Mesenteric fat pad (tissue), 1 donor: ENCODE measurements around the gene ZMIZ1. TPM values are rescaled to one million over a fixed set of nuclear protein-coding genes. Genes with fewer than 3 reads are reported as not detected.

Experiments
- DNase-seq: peaks from one replicate; pipeline ENCODE4 v3.0.0-alpha.2; 2020; ENCODE audit warnings: low spot score
- total RNA-seq: library from RNA; stranded (reverse); fragmentation: NEBNext Ultra II Directional; extraction: Animal tissue kit (Norgen Biotek cat#: 25700); gene quantifications from one replicate; pipeline ENCODE4 v1.2.1, GENCODE V29; 2021
- donor health status: DM: yes; HTN: yes; CAD: no.

ZMIZ1 gene
- total RNA-seq, 1 donor from 2014 or later: 81.1 TPM

GRCh38 chr10:79065091-79065551, 3.6 kb upstream of the ZMIZ1 start:
- DNase-seq: no peak

DNA sequence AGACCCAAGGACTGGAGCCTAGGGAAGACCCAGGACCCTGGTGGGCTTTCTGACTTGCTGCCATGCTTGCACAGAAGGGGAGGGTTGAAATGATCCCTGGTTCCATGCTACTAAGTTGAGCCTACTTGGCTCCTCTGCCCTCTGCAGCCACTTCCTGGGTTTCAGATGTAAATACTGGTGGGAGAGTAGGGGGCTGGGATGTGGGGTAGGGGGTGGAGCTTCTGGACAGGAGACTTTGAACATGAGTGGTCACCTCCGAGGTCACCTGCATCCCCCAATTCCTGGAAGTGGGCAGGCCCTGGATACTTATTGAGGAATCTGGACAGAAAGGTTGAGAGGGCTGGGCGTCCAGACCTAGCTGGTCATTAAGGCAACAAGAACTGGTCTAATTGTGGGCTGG, 2.9 kb upstream of the ZMIZ1 start:
- no peak for DNase-seq

DNA sequence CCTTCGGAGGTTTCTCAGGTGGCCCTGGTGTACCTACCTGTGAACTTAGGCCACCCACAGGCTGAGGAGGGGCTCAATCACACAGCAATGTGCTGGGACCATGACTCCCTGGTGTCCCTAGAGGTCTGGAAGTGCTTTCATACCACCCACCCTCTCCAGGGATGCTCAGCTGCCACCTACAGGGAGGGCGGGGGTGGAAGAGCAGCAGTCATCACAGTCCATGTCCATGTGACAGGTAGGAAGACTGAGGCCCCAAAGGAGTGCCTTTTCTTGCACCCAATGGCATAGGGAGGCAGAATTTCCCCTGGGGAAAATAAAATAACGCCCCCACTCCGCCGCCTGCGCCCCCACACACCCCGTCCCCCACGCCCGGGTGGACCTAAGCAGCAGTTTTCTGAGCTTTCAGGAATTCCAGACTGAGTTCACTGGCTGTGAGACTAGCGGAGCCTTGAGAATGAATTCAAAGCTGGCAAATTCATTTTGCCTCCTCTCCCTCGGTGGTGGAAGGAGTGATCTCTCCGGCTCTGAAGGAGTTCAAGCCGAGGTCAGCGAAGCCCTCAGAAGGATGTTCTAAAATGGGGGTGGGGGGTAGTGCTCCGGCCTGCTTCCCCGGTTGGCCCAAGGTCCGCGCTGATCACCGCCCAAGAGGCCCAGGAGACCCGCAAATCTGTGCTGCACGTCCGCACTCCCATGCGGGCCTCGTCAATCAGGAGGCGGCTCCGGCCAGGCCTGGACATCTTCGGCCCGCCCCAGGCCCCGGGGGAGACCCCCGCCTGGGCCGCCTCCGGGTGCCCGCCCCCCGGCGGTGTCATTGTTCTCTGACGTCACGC, 2.1 kb upstream of the ZMIZ1 start:
- no peak for DNase-seq

DNA sequence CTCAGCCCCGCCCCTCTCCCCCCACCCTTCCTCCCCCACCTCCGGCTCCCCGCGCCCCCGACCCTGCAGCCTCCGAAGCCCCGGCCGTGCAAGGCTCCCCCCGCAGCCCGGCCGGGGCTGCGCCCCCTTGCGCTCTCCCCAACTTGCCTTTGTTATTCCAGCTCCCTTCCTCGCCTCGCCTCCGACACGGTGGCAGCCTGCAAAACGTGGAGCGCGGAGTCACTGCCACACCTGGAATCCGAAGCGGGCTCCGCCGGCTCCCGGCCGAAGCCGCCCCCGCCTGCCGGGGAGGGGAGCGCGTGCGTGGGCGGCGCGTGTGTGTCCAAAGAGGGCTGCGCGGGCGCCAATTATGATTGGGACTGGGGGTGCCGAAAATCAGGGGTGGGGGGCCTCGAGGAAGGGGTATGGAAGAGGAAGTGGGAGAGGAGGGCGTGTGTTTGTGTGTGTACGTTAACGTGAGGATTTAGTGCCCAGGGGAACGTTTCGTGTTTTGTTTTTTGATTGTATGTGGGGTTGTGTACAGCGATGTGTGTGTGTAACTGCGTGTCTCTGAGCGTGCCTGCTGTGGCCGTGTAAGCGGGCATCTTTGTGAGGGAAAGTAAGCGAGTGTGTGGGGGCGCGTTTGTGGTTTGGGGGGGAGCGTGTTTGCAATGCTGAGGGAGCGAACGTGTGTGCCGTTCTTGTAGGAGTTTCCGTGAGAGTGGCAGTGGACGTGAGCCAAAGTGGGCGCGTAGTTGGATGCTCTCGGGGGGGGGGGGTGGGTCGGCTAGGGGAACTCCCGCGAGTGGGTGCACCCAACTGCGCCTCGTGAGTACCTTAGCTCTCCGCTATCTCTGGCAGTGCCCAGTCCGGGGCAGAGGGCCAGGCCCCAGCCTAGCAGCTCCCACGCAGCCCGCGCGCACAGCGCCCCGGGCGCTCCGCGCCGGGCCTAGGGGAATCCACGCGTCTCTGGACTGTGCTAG, 1.2 kb upstream of the ZMIZ1 start:
- DNase-seq: peak; percentile 96

DNA sequence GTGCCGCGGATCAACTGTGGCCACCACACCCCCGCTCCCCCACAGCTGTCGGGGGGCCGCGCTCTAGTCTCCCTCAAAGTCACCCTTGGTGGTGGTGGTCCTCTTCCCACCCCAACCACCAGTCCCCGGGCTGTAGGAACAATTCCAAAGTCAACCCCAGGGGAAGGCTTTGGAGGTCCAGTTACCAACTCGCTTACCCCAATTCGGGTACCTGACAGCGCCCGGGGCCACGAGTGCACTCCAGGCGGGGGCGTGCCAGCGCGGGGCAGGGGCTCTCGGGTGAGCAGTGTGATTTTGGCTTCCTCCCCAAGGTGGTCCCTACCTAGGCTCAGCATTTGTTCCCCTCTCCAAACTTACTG, 584 bp upstream of the ZMIZ1 start:
- DNase-seq: no peak

DNA sequence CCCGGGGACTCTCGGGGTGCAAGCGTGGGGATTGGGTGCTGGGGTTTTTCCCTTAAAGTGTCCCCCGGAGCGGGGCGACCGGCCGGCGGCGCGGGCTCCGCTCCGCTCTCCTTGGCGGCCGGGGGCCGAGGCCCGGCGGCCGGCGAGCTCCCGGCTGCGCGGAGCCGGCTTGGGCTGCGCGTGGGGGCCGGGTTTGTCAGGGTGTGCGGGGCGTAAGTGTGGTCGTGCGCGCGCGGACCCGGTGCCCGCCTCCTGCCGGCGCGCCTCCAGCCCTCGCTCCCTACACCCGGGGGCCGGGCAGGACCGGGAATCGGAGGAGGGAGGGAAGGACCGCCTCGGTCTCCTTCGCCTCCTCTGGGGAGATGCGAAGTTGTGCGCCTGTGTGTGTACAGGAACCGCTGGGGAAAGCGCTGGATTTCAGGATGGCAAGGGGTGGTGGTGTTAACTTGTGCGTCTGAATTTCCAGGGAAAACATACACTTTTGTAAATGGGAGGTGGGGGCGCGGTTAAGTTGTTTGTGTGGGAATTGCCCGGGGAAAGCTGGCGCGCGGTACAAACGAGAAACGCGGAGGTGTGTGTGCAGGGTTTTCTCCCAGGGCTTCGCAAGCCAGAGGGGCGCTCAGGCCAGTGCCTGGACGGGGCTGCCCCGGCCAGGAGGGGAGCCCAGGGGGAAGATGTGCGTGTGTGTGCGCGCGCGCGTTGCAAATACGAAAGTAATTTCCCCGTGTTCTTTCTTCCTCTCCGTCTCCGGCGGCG, 737 bp downstream of the ZMIZ1 start:
- no peak for DNase-seq

DNA sequence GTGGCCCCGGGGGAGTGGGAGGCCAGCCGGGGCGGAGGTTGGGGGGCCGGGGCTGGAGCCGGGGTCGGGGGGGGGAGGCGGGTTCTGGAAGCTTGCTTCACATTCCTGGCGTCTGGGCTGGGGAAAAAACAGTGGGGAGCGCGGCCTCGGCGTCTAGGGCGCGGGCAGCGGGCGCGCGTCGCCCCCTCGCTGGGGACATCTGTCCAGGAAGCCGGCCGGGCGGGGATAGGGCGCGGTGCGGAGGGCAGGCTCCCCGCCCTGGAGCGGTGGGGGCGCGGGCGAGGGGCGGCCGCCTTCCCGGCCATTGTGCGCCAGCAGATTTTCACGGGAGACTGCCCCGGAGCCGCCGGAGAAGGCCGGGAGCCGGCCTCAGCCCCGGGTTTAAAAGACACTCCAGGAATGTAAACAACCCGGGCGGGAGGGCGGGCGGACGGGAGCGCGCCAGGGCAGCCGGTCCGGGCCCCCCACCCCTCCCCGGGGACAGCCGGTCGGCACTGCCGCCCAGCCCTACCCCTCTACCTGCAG, 1.4 kb downstream of the ZMIZ1 start:
- no peak for DNase-seq

GRCh38 chr10:79070606-79071395, 2.0 kb downstream of the ZMIZ1 start:
- DNase-seq: peak; percentile 95

- no peak for DNase-seq
Observed at GRCh38 chr10:79071396-79071923, 2.7 kb downstream of the ZMIZ1 start.

DNA sequence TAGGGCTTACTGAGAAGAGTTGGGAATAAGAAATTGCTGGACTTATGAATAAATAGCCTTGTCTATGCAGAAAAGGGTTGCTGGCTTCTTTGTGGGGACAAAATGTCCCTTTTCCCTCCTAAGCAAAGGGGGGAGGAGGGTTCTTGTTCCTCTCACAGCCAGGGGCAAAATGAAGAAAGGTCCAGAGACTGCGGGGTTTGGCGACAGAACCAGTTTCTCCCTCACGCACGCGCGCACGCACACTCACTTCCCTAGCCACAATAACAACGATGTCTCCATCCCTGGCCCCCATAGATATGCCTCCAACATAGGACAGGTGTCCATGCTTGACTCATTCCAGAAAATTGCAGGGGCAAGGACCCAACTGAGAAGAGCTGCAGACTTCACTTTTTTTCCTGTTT, 3.3 kb downstream of the ZMIZ1 start:
- DNase-seq: no peak

GRCh38 chr10:79072994-79073645, 4.4 kb downstream of the ZMIZ1 start:
- DNase-seq: no peak

GRCh38 chr10:79073784-79074432, 5.1 kb downstream of the ZMIZ1 start:
- no peak for DNase-seq

DNA sequence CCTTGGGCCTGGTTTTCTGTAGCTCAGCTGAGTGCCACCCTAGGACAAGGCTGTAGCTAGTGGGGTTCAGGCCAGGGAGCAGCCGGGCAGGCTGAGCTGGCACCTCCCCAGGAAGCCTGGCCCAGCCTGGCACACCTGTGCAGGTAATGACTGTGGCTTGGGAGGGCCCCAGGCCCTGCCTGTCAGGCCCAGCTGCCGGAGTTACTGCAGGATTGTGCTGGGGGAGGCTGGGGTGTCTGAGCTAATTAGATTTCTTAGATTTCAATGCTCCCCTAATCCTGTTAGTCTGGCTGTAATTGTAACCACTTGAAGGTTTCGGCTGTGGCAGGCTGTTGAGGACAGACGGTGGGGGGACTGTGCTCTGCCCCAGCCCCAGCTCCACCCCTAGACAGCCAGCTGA, 6.0 kb downstream of the ZMIZ1 start:
- no peak for DNase-seq

DNA sequence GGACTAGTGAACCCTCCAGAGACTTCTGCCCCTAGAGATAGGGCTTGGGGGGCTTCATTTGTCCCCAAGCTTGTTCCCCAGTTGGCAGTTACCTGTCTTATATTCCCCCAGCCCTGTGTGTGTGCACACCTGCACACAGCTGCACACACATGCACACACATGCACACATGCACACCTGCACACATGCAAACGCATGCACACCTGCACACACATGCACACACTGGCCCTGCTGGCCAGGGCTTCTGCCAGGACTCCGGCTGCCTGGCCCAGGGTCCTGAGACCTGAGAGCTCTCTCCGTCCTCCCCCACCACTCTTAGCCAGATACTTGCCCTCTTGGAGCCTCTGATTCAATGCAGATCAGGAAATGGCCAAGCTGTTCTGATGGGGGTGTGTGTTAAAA, 6.7 kb downstream of the ZMIZ1 start:
- DNase-seq: no peak

GRCh38 chr10:79077488-79078173, 8.9 kb downstream of the ZMIZ1 start:
- no peak for DNase-seq

- DNase-seq: no peak
Observed at GRCh38 chr10:79078367-79079053, 9.7 kb downstream of the ZMIZ1 start.

- no peak for DNase-seq
Observed at GRCh38 chr10:79079054-79079397, 10.3 kb downstream of the ZMIZ1 start.
